Right cardiac atrium (tissue), 5 donors: Measurements from ENCODE around the gene LITAF. TPM values are rescaled to one million over a fixed set of nuclear protein-coding genes. Genes with fewer than 3 reads are reported as not detected.
"Not testable (repeated sequence)": the region's sequence is repeated elsewhere in the genome, so short reads cannot be mapped to it uniquely, and the experiment has no call there.

Source experiments
- ATAC-seq, 2 donors: fragments of 200-7000 bp; cut with Tn5 transposase; one replicate each; pipeline versions ENCODE4 v1.8.0 to v1.9.1; 2020; ENCODE audit warnings: moderate library complexity in 2 of 2, mild to moderate bottlenecking in 1 of 2
- DNase-seq, 3 donors: peaks; one replicate each; pipeline ENCODE4 v3.0.0-alpha.2; 2020
- H3K27ac ChIP-seq: one replicate; pipeline ENCODE4 v1.5.1; 2013; ENCODE audit warnings: mild to moderate bottlenecking, low read length, control low read depth, moderate library complexity
- H3K27me3 ChIP-seq: one replicate; pipeline ENCODE4 v1.6.1; 2013; ENCODE audit not compliant: control insufficient read depth, insufficient read depth
- H3K4me1 ChIP-seq: one replicate; pipeline ENCODE4 v1.6.1; 2013; ENCODE audit warnings: low read length; ENCODE audit not compliant: control insufficient read depth, insufficient read depth
- H3K4me3 ChIP-seq: one replicate; pipeline ENCODE4 v1.5.1; 2013; ENCODE audit warnings: low read length, control low read depth
- H3K9me3 ChIP-seq: one replicate; pipeline ENCODE4 v1.6.1; 2013; ENCODE audit warnings: low read length; ENCODE audit not compliant: control insufficient read depth
- WGBS: extraction: QIAGEN DNeasy Blood & Tissue Kit; methylation state at CpG from one replicate; pipeline ENCODE4 v1.1.7; 2013; 5-methylcytosine and 5-hydroxymethylcytosine counted together
- intact Hi-C, 4 donors: fragments of 100-400 bp; cut with DNase I; formaldehyde crosslinking; loops; one replicate each; pipeline versions ENCODE4 v1.11.0 to v1.14.0; 2022 to 2023
- polyA plus RNA-seq: library from polyadenylated mRNA; stranded (reverse); fragments of 200-250 nt; gene quantifications from one replicate; pipeline ENCODE4 v1.2.3, GENCODE V29; 2013
- total RNA-seq, 4 donors: library from RNA; stranded (reverse); fragmentation: NEBNext Ultra II Directional; extraction: Animal tissue kit (Norgen Biotek cat#: 25700); gene quantifications; one replicate each; pipeline ENCODE4 v1.2.1, GENCODE V29; 2021
- donor health status: healthy with polysubstance abuse.
- donor health status: DM: no; HTN: yes; CAD: no.
- donor health status: DM: no; HTN: no; CAD: no.
- donor health status: DM: no; HTN: yes; CAD: no; lungs with severe emphysema.
- donor health status: DM: yes; HTN: yes; CAD: no.

LITAF gene
- total and polyA plus RNA-seq, 5 donors: 25.7 to 76.5 (median 57.1) TPM

GRCh38 chr16:11561454-11561805 lies 25.3 kb downstream of the LITAF start:
- no peaks in the 10 kb centered on the region for H3K27me3 ChIP-seq
- ATAC-seq: no peak
- 65% methylated on average over 4 of the region's 4 CpGs for WGBS
- H3K27ac ChIP-seq: peak overlapping the region; percentile 79
- intact Hi-C loops: no loop called here
- H3K4me3 ChIP-seq: no peak overlapping the region
- no peak for DNase-seq
- no peaks in the 10 kb centered on the region for H3K9me3 ChIP-seq
- peaks cover 5% of the 10 kb centered on the region for H3K4me1 ChIP-seq

GRCh38 chr16:11560701-11561453 lies 25.8 kb downstream of the LITAF start:
- peaks cover 5% of the 10 kb centered on the region for H3K4me1 ChIP-seq

GRCh38 chr16:11558308-11558823 lies 28.4 kb downstream of the LITAF start:
- 79% methylated on average over 6 of the region's 6 CpGs for WGBS
- DNase-seq, ATAC-seq, H3K4me1 ChIP-seq, intact Hi-C loops, H3K27me3 ChIP-seq, H3K4me3 ChIP-seq, H3K27ac ChIP-seq, H3K9me3 ChIP-seq: not testable (repeated sequence)

More at GRCh38 chr16:11560701-11561453, 25.8 kb downstream of the LITAF start:
- Histone ChIP-seq H3K27ac (peak overlapping the region; percentile 79), H3K4me3 (no peak overlapping the region), H3K9me3 (no peaks in the 10 kb centered on the region), H3K27me3 (no peaks in the 10 kb centered on the region)
- DNase-seq: peak in 2 of 3 donors; percentile 44 to 68
- 49% methylated on average over 21 of the region's 21 CpGs for WGBS
- intact Hi-C loops: no loop called here
- ATAC-seq: peak; percentile 30 to 84

- intact Hi-C loops: no loop called here
- peak; percentile 75 to 89 (median 87) for DNase-seq
- WGBS: 44% methylated on average over 6 of the region's 6 CpGs
- Histone ChIP-seq H3K4me3 (no peak overlapping the region), H3K27me3 (no peaks in the 10 kb centered on the region), H3K27ac (peak overlapping the region; percentile 28), H3K4me1 (peaks cover 5% of the 10 kb centered on the region), H3K9me3 (no peaks in the 10 kb centered on the region)
- peak; percentile 77 to 84 for ATAC-seq
Measured at GRCh38 chr16:11557801-11558200, 28.9 kb downstream of the LITAF start.

GRCh38 chr16:11556945-11557720 lies 29.6 kb downstream of the LITAF start:
- peak overlapping the region; percentile 28 for H3K27ac ChIP-seq
- no peaks in the 10 kb centered on the region for H3K27me3 ChIP-seq
- intact Hi-C loops: no loop called here
- no peaks in the 10 kb centered on the region for H3K9me3 ChIP-seq
- H3K4me3 ChIP-seq: no peak overlapping the region
- DNase-seq: no peak
- 80% methylated on average over 9 of the region's 9 CpGs for WGBS
- H3K4me1 ChIP-seq: peaks cover 5% of the 10 kb centered on the region
- no peak for ATAC-seq

- WGBS: 97% methylated on average over 13 of the region's 13 CpGs
- Histone ChIP-seq H3K27ac (no peak overlapping the region), H3K27me3 (no peaks in the 10 kb centered on the region), H3K4me3 (no peak overlapping the region), H3K9me3 (no peaks in the 10 kb centered on the region), H3K4me1 (peaks cover 5% of the 10 kb centered on the region)
- intact Hi-C loops: no loop called here
- no peak for ATAC-seq
- no peak for DNase-seq
Measured at GRCh38 chr16:11556214-11556819, 30.4 kb downstream of the LITAF start.

GRCh38 chr16:11554053-11554452 lies 32.7 kb downstream of the LITAF start:
- no peaks in the 10 kb centered on the region for H3K27me3 ChIP-seq
- H3K27ac ChIP-seq: no peak overlapping the region
- 70% methylated on average over 6 of the region's 6 CpGs for WGBS
- no peaks in the 10 kb centered on the region for H3K9me3 ChIP-seq
- ATAC-seq (peak; percentile 32 to 46), DNase-seq (peak in 1 of 3 donors; percentile 43)
- H3K4me1 ChIP-seq: no peaks in the 10 kb centered on the region
- intact Hi-C loops: no loop called here
- H3K4me3 ChIP-seq: no peak overlapping the region

GRCh38 chr16:11553371-11553770 lies 33.3 kb downstream of the LITAF start:
- no peaks in the 10 kb centered on the region for H3K4me1 ChIP-seq
- WGBS: 90% methylated on average over 11 of the region's 11 CpGs
- no peaks in the 10 kb centered on the region for H3K9me3 ChIP-seq
- H3K4me3 ChIP-seq: no peak overlapping the region
- no peak for ATAC-seq
- H3K27ac ChIP-seq: peak overlapping the region; percentile 15
- no peaks in the 10 kb centered on the region for H3K27me3 ChIP-seq
- intact Hi-C loops: no loop called here
- peak in 1 of 3 donors; percentile 51 for DNase-seq

GRCh38 chr16:11552440-11552839 lies 34.3 kb downstream of the LITAF start:
- no peaks in the 10 kb centered on the region for H3K27me3 ChIP-seq
- no peaks in the 10 kb centered on the region for H3K9me3 ChIP-seq
- intact Hi-C loops: no loop called here
- 45% methylated on average over 8 of the region's 8 CpGs for WGBS
- DNase-seq (peak; percentile 47 to 72 (median 48)), ATAC-seq (peak; percentile 60 to 76)
- no peaks in the 10 kb centered on the region for H3K4me1 ChIP-seq
- no peak overlapping the region for H3K27ac ChIP-seq
- H3K4me3 ChIP-seq: no peak overlapping the region

GRCh38 chr16:11551842-11552241 lies 34.9 kb downstream of the LITAF start:
- Histone ChIP-seq H3K27ac (no peak overlapping the region), H3K4me3 (no peak overlapping the region), H3K4me1 (no peaks in the 10 kb centered on the region), H3K27me3 (no peaks in the 10 kb centered on the region), H3K9me3 (no peaks in the 10 kb centered on the region)
- intact Hi-C loops: no loop called here
- ATAC-seq (no peak), DNase-seq (peak in 1 of 3 donors; percentile 0)
- 28% methylated on average over 3 of the region's 3 CpGs for WGBS
